HG03066 (cell line): ENCODE data around the gene CNGA1.

Experiments used
- ATAC-seq: cut with Tn5 transposase; IDR thresholded peaks from one replicate; pipeline ENCODE4 v1.9.1; 2021; ENCODE audit warnings: low read depth; ENCODE audit not compliant: unreplicated experiment

The CNGA1 gene

GRCh38 chr4:47914220-47914925 is 102.1 kb downstream of the CNGA1 start, which contains the start of gene NFXL1:
Gene NFXL1 (minus strand): TSS chr4:47914583. CDS start chr4:47914203, 380 bp downstream.
- peak; percentile 96 for ATAC-seq

DNA sequence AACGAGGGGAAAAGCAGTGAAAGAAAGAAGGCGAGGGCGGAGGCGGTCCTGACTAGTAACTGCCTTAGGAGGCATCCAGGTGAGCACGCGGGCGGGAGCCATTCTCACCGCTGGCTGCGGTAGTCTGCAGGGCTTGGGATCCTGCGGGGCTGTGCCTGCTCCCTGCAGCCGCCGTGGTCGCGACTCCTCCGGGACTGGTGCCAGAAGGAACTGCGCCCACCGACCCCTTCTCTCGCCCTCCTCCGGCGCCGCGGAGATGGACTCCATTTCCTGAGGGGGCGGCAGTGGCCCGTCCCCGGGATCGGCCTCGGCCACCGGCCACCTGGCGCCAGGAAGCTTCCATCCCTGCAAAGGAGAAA is 102.6 kb downstream of the CNGA1 start:
- ATAC-seq = peak; percentile 26

DNA sequence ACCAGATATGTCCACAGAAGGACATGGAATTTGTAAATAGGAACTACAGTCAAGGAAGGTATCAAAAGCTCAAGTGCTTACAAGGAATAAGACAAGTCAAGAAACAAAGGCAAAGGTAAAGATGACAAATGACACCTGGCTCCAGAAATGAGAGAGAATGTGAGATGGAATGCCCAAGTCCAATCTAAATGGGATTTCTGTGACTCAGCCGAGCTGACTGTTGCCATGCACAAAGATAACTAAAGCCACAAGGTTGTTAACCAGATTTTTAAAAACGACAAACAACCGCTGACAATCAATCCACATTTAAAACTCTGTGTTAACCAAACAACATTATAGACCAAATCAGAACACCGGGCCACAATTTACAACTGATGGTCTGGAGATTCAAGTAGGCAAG is 103.2 kb downstream of the CNGA1 start:
- ATAC-seq = no peak

GRCh38 chr4:47907089-47907646 is 109.3 kb downstream of the CNGA1 start:
- ATAC-seq = no peak

- ATAC-seq = no peak
These were observed 116.8 kb downstream of the CNGA1 start for GRCh38 chr4:47899639-47900038.

- ATAC-seq = no peak
These were observed 124.6 kb downstream of the CNGA1 start for GRCh38 chr4:47891928-47892327.
